Right lobe of liver (tissue), 4 donors: ENCODE results near the gene TRAPPC12.

Experiments used
- CTCF ChIP-seq, 4 donors: fragments of 200-600 bp in 3 of 4; fragments of 450-650 bp in 1 of 4; IDR thresholded peaks; one replicate each; pipeline versions ENCODE4 v1.5.1 to v1.8.0; 2016 to 2022; ENCODE audit warnings: antibody characterized with exemption in 4 of 4, mild to moderate bottlenecking in 2 of 4
- POLR2A ChIP-seq: fragments of 450-650 bp; IDR thresholded peaks from one replicate; pipeline ENCODE4 v1.6.1; 2017; ENCODE audit warnings: antibody characterized with exemption, mild to moderate bottlenecking
- donor health status: DM: no; HTN: no; CAD: no.
- donor health status: DM: no; HTN: no; CAD: no.
- donor health status: DM: no; HTN: yes; CAD: no.

GRCh38 chr2:3441465-3441864 lies 62.0 kb downstream of the TRAPPC12 start:
- TF ChIP-seq POLR2A (no peak), CTCF (IDR thresholded peaks at IDR 0.05) (no peak)
